PFSK-1 (cell line): ENCODE results near the gene OR2V1.

Experiments used
- REST ChIP-seq, 2 experiments: IDR thresholded peaks; 2 replicates each; pipeline versions ENCODE4 v1.6.1 to v1.8.0; 2011 to 2012; ENCODE audit warnings: low read depth in 2 of 2, low read length in 2 of 2, control low read depth in 1 of 2, inconsistent platforms in 1 of 2, mild to moderate bottlenecking in 1 of 2, moderate library complexity in 1 of 2; ENCODE audit not compliant: insufficient read depth in 1 of 2
- SIN3A ChIP-seq: IDR thresholded peaks from 2 replicates; pipeline ENCODE4 v1.6.1; 2012; ENCODE audit warnings: mild to moderate bottlenecking, low read length, moderate library complexity, borderline replicate concordance; ENCODE audit not compliant: insufficient read depth

- TF ChIP-seq REST (IDR thresholded peaks at IDR 0.05; ENCODE audit: insufficient read depth in 1 of 2, low read depth in 2 of 2, low read length in 2 of 2) (no peak), SIN3A (no peak)
These were observed 33.3 kb upstream of the OR2V1 start for GRCh38 chr5:181164076-181164952.
